HCT116 (cell line): Measurements from ENCODE around the gene FRS2.

ENCODE experiments used
- CEBPB ChIP-seq: IDR thresholded peaks from 2 replicates; pipeline ENCODE4 v1.6.1; 2012; ENCODE audit warnings: low read depth
- CTCF ChIP-seq, 3 experiments: fragments of 200-600 bp in 1 of 3; sonication (generic) in 1 of 3; IDR thresholded peaks in 2 of 3; conservative IDR thresholded peaks in 1 of 3; 2 replicates each; pipeline ENCODE4 v1.5.1; 2012 to 2017; ENCODE audit warnings: low read depth in 2 of 3, low read length in 2 of 3, antibody characterized with exemption in 1 of 3, borderline replicate concordance in 1 of 3, control low read depth in 1 of 3, mild to moderate bottlenecking in 1 of 3, mixed read lengths in 1 of 3, mixed run types in 1 of 3, moderate library complexity in 1 of 3; ENCODE audit not compliant: insufficient read depth in 1 of 3
- ELF1 ChIP-seq: IDR thresholded peaks from 2 replicates; pipeline ENCODE4 v1.6.1; 2012; ENCODE audit warnings: low read depth, borderline replicate concordance
- EZH2 ChIP-seq: fragments of 200-600 bp; sonication (generic); IDR thresholded peaks from 2 replicates; pipeline ENCODE4 v1.6.1; 2017; ENCODE audit warnings: antibody characterized with exemption, mixed run types
- EZH2phosphoT487 ChIP-seq: fragments of 200-600 bp; IDR thresholded peaks from 2 replicates; pipeline ENCODE4 v1.6.1; 2018; ENCODE audit warnings: antibody characterized with exemption, borderline replicate concordance
- FOSL1 ChIP-seq: IDR thresholded peaks from 2 replicates; pipeline ENCODE4 v1.6.1; 2012; ENCODE audit warnings: low read depth
- JUND ChIP-seq: IDR thresholded peaks from 2 replicates; pipeline ENCODE4 v1.6.1; 2012
- POLR2A ChIP-seq: IDR thresholded peaks from 2 replicates; pipeline ENCODE4 v1.7.0; 2011; ENCODE audit warnings: borderline replicate concordance; ENCODE audit not compliant: insufficient read depth, insufficient read length; ENCODE audit errors: extremely low read depth
- POLR2AphosphoS5 ChIP-seq: IDR thresholded peaks from 2 replicates; pipeline ENCODE4 v1.6.1; 2011; ENCODE audit warnings: mild to moderate bottlenecking, low read depth, low read length, moderate library complexity
- REST ChIP-seq: IDR thresholded peaks from 2 replicates; pipeline ENCODE4 v1.6.1; 2012; ENCODE audit warnings: low read depth
- SIN3A ChIP-seq: IDR thresholded peaks from 2 replicates; pipeline ENCODE4 v1.6.1; 2012; ENCODE audit warnings: low read depth
- SP1 ChIP-seq: IDR thresholded peaks from 2 replicates; pipeline ENCODE4 v1.6.1; 2012; ENCODE audit warnings: low read depth
- TCF7L2 ChIP-seq: IDR thresholded peaks from 2 replicates; pipeline ENCODE4 v1.7.0; 2011; ENCODE audit warnings: borderline replicate concordance, inconsistent platforms; ENCODE audit not compliant: insufficient read depth, insufficient read length; ENCODE audit errors: extremely low read depth
- YY1 ChIP-seq: IDR thresholded peaks from 2 replicates; pipeline ENCODE4 v1.6.1; 2011; ENCODE audit warnings: low read length, low read depth, moderate library complexity, mild to moderate bottlenecking; ENCODE audit not compliant: insufficient replicate concordance; ENCODE audit errors: extremely low read depth

GRCh38 chr12:69533844-69534243 is 63.7 kb downstream of the FRS2 start:
- TF ChIP-seq CTCF (IDR thresholded peaks at IDR 0.05 in 2 of 3, conservative IDR thresholded peaks at IDR 0.05 in 1 of 3; ENCODE audit: borderline replicate concordance in 1 of 3, insufficient read depth in 1 of 3, low read depth in 2 of 3, low read length in 2 of 3) (no peak), EZH2 (no peak), SP1 (no peak), TCF7L2 (no peak), POLR2A (no peak), CEBPB (no peak), SIN3A (no peak), REST (no peak), POLR2AphosphoS5 (no peak), ELF1 (no peak), YY1 (no peak), JUND (no peak), EZH2phosphoT487 (no peak), FOSL1 (no peak)
